HG02678 (cell line): ENCODE measurements around the gene TES.
"Not testable (repeated sequence)": the region's sequence is repeated elsewhere in the genome, so short reads cannot be mapped to it uniquely, and the experiment has no call there.

Experiments
- ATAC-seq: cut with Tn5 transposase; IDR thresholded peaks from one replicate; pipeline ENCODE4 v1.9.1; 2021; ENCODE audit warnings: mild to moderate bottlenecking, moderate library complexity; ENCODE audit not compliant: unreplicated experiment

Gene TES

GRCh38 chr7:116241291-116241690 lies 31.0 kb downstream of the TES start:
- no peak for ATAC-seq

GRCh38 chr7:116242178-116242577 lies 31.8 kb downstream of the TES start:
- ATAC-seq, result no peak

GRCh38 chr7:116242759-116243158 lies 32.4 kb downstream of the TES start:
- ATAC-seq, result no peak

GRCh38 chr7:116244803-116245202 lies 34.5 kb downstream of the TES start:
- not testable (repeated sequence) for ATAC-seq

GRCh38 chr7:116246357-116246756 lies 36.0 kb downstream of the TES start:
- no peak for ATAC-seq

GRCh38 chr7:116249969-116250553 lies 39.7 kb downstream of the TES start:
- ATAC-seq, result peak; percentile 75

GRCh38 chr7:116251675-116252074 lies 41.3 kb downstream of the TES start:
- no peak for ATAC-seq

- no peak for ATAC-seq
Measured at GRCh38 chr7:116252249-116252648, 41.9 kb downstream of the TES start.

GRCh38 chr7:116257156-116257555 lies 46.8 kb downstream of the TES start:
- no peak for ATAC-seq

GRCh38 chr7:116258734-116259133 lies 48.4 kb downstream of the TES start:
- peak; percentile 62 for ATAC-seq

- no peak for ATAC-seq
Measured at GRCh38 chr7:116259156-116259870, 49.0 kb downstream of the TES start.

- no peak for ATAC-seq
Measured at GRCh38 chr7:116259871-116260440, 49.6 kb downstream of the TES start.

GRCh38 chr7:116261904-116262303 lies 51.6 kb downstream of the TES start:
- no peak for ATAC-seq

GRCh38 chr7:116265881-116266280 lies 55.5 kb downstream of the TES start:
- no peak for ATAC-seq

GRCh38 chr7:116269466-116269865 lies 59.1 kb downstream of the TES start:
- no peak for ATAC-seq

GRCh38 chr7:116271161-116271913 lies 61.0 kb downstream of the TES start:
- no peak for ATAC-seq

- ATAC-seq, result no peak
Measured at GRCh38 chr7:116271963-116272886, 61.9 kb downstream of the TES start.

GRCh38 chr7:116273283-116273917 lies 63.1 kb downstream of the TES start:
- no peak for ATAC-seq

- no peak for ATAC-seq
Measured at GRCh38 chr7:116273918-116274301, 63.6 kb downstream of the TES start.

- no peak for ATAC-seq
Measured at GRCh38 chr7:116277070-116277469, 66.7 kb downstream of the TES start.
